H1 (cell line): Measurements from ENCODE around the gene ACOT7. TPM values are rescaled to one million over a fixed set of nuclear protein-coding genes. Genes with fewer than 3 reads are reported as not detected.
"Not testable (repeated sequence)": the region's sequence is repeated elsewhere in the genome, so short reads cannot be mapped to it uniquely, and the experiment has no call there.

Experiments
- CTCF ChIA-PET: fragments of 300-600 bp; sonication (Branson Sonifier 250); formaldehyde crosslinking; loops from one replicate; lab custom pipeline; 2021; ENCODE audit not compliant: partially characterized antibody; lab: Charles Lee
- POLR2A ChIA-PET: fragments of 300-600 bp; sonication (Branson Sonifier 250); formaldehyde crosslinking; loops from one replicate; lab custom pipeline; 2021; ENCODE audit warnings: inconsistent platforms; ENCODE audit not compliant: partially characterized antibody; lab: Charles Lee
- DNase-seq, 2 experiments: peaks; one replicate each; pipeline versions ENCODE4 v3.0.0 to v3.0.0-alpha.2; 2010 to 2022; ENCODE audit warnings: low spot score in 2 of 2, low read depth in 1 of 2, mixed read lengths in 1 of 2
- FAIRE-seq: peaks from 2 replicates; lab custom pipeline; 2011; peaks lifted over from hg19 to GRCh38; lab: Jason Lieb, UNC
- H2AFZ ChIP-seq: 2 replicates; pipeline ENCODE4 v1.8.1; 2012; ENCODE audit warnings: low read length, inconsistent platforms
- H2AK5ac ChIP-seq: 2 replicates; pipeline ENCODE4 v1.6.1; 2013; ENCODE audit warnings: low read depth, low read length
- H2BK120ac ChIP-seq: replicated peaks from 2 replicates; pipeline ENCODE3; 2013; ENCODE audit warnings: low read depth, low read length, inconsistent platforms
- H2BK12ac ChIP-seq: 2 replicates; pipeline ENCODE4 v1.6.1; 2013; ENCODE audit warnings: low read depth, low read length
- H2BK15ac ChIP-seq: 2 replicates; pipeline ENCODE4 v1.6.1; 2013; ENCODE audit warnings: low read length
- H2BK20ac ChIP-seq: 2 replicates; pipeline ENCODE4 v1.6.1; 2013; ENCODE audit warnings: low read length
- H2BK5ac ChIP-seq: 2 replicates; pipeline ENCODE4 v1.6.1; 2013; ENCODE audit warnings: low read depth, low read length
- H3K14ac ChIP-seq: 2 replicates; pipeline ENCODE4 v1.6.1; 2013; ENCODE audit warnings: inconsistent platforms; ENCODE audit not compliant: insufficient read length
- H3K18ac ChIP-seq: 2 replicates; pipeline ENCODE4 v1.6.1; 2013; ENCODE audit warnings: low read length; ENCODE audit errors: extremely low read depth
- H3K23ac ChIP-seq: 2 replicates; pipeline ENCODE4 v1.6.1; 2013; ENCODE audit warnings: inconsistent platforms; ENCODE audit not compliant: insufficient read length
- H3K23me2 ChIP-seq: 2 replicates; pipeline ENCODE4 v1.6.1; 2013; ENCODE audit warnings: low read depth, low read length
- H3K27ac ChIP-seq: 2 replicates; pipeline ENCODE4 v1.6.1; 2011; ENCODE audit warnings: low read depth, low read length, inconsistent platforms
- H3K27me3 ChIP-seq, 4 experiments: replicated peaks in 1 of 4; 1 replicate in 1 of 4; 2 replicates in 3 of 4; pipeline versions ENCODE4 v1.6.1 to v1.8.1; 2011 to 2013; ENCODE audit warnings: low read length in 3 of 4, mild to moderate bottlenecking in 3 of 4, inconsistent platforms in 2 of 4, mixed read lengths in 2 of 4, moderate library complexity in 1 of 4; ENCODE audit not compliant: control insufficient read depth in 3 of 4, insufficient read depth in 3 of 4; ENCODE audit errors: extremely low read depth in 1 of 4
- H3K36me3 ChIP-seq, 4 experiments: 2 replicates each; pipeline versions ENCODE4 v1.6.1 to v1.8.1; 2011 to 2013; ENCODE audit warnings: mild to moderate bottlenecking in 4 of 4, low read length in 3 of 4, moderate library complexity in 2 of 4, control low read depth in 1 of 4, inconsistent platforms in 1 of 4; ENCODE audit not compliant: insufficient read depth in 4 of 4, control insufficient read depth in 2 of 4
- H3K4ac ChIP-seq: replicated peaks from 2 replicates; pipeline ENCODE3; 2013; ENCODE audit warnings: low read length, low read depth, mixed read lengths, inconsistent platforms; ENCODE audit not compliant: insufficient read length
- H3K4me1 ChIP-seq, 4 experiments: replicated peaks in 1 of 4; 1 replicate in 1 of 4; 2 replicates in 3 of 4; pipeline versions ENCODE4 v1.6.1 to v1.8.1; 2011 to 2013; ENCODE audit warnings: low read length in 3 of 4, inconsistent platforms in 2 of 4, mixed read lengths in 1 of 4; ENCODE audit not compliant: insufficient read depth in 4 of 4, control insufficient read depth in 3 of 4
- H3K4me2 ChIP-seq, 2 experiments: 2 replicates each; pipeline versions ENCODE4 v1.6.1 to v1.8.1; 2011 to 2013; ENCODE audit warnings: low read depth in 2 of 2, low read length in 2 of 2, control low read depth in 1 of 2, inconsistent platforms in 1 of 2, mild to moderate bottlenecking in 1 of 2; ENCODE audit not compliant: insufficient read depth in 1 of 2
- H3K4me3 ChIP-seq, 4 experiments: fragments of 200-600, 300-600 bp in 1 of 4; sonication (generic), shearing (Covaris generic), sonication (Bioruptor Twin) in 1 of 4; 2 replicates each; pipeline versions ENCODE4 v1.5.1 to v1.8.1; 2011 to 2016; ENCODE audit warnings: low read length in 4 of 4, low read depth in 3 of 4, control low read depth in 2 of 4, inconsistent platforms in 2 of 4, mild to moderate bottlenecking in 2 of 4, mixed read lengths in 1 of 4, moderate library complexity in 1 of 4; ENCODE audit not compliant: insufficient read depth in 2 of 4; ENCODE audit errors: extremely low read depth in 1 of 4
- H3K56ac ChIP-seq: replicated peaks from 2 replicates; pipeline ENCODE3; 2013; ENCODE audit warnings: low read depth, mild to moderate bottlenecking, mixed read lengths, low read length, inconsistent platforms; ENCODE audit not compliant: insufficient read length
- H3K79me1 ChIP-seq: 2 replicates; pipeline ENCODE4 v1.6.1; 2013; ENCODE audit warnings: low read depth, low read length, control low read depth
- H3K79me2 ChIP-seq, 2 experiments: 2 replicates each; pipeline versions ENCODE4 v1.6.1 to v1.8.1; 2012 to 2013; ENCODE audit warnings: low read length in 2 of 2, mild to moderate bottlenecking in 2 of 2, inconsistent platforms in 1 of 2; ENCODE audit not compliant: insufficient read depth in 2 of 2, control insufficient read depth in 1 of 2
- H3K9ac ChIP-seq, 4 experiments: replicated peaks in 1 of 4; 1 replicate in 1 of 4; 2 replicates in 3 of 4; pipeline versions ENCODE4 v1.6.1 to v1.8.1; 2011 to 2013; ENCODE audit warnings: low read depth in 3 of 4, low read length in 3 of 4, control low read depth in 2 of 4, mild to moderate bottlenecking in 2 of 4, moderate library complexity in 2 of 4, inconsistent platforms in 1 of 4; ENCODE audit errors: extremely low read depth in 1 of 4
- H3K9me3 ChIP-seq, 2 experiments: 2 replicates each; pipeline versions ENCODE4 v1.6.1 to v1.8.1; 2012 to 2013; ENCODE audit warnings: mild to moderate bottlenecking in 2 of 2, moderate library complexity in 2 of 2, control low read depth in 1 of 2, inconsistent platforms in 1 of 2, low read depth in 1 of 2, low read length in 1 of 2, mixed read lengths in 1 of 2; ENCODE audit not compliant: insufficient read depth in 2 of 2
- H4K20me1 ChIP-seq, 2 experiments: replicated peaks in 1 of 2; 2 replicates each; pipeline versions ENCODE3 to v1.8.1; 2011 to 2013; ENCODE audit warnings: inconsistent platforms in 2 of 2, low read length in 2 of 2, mild to moderate bottlenecking in 1 of 2; ENCODE audit not compliant: insufficient read depth in 2 of 2, control insufficient read depth in 1 of 2
- H4K5ac ChIP-seq: 2 replicates; pipeline ENCODE4 v1.6.1; 2013; ENCODE audit warnings: low read length, low read depth, mixed read lengths, inconsistent platforms; ENCODE audit not compliant: insufficient read length
- H4K8ac ChIP-seq: 2 replicates; pipeline ENCODE4 v1.8.0; 2013; ENCODE audit warnings: mild to moderate bottlenecking, moderate library complexity, low read length, inconsistent platforms; ENCODE audit not compliant: insufficient read depth; ENCODE audit errors: extremely low read depth
- H4K91ac ChIP-seq: replicated peaks from 2 replicates; pipeline ENCODE3; 2013; ENCODE audit warnings: low read length, mixed read lengths, inconsistent platforms; ENCODE audit not compliant: insufficient read length
- BCL11A ChIP-seq, 2 experiments: IDR thresholded peaks; one replicate each; pipeline ENCODE4 v1.6.1; 2011; ENCODE audit warnings: low read depth in 2 of 2, low read length in 2 of 2, mild to moderate bottlenecking in 2 of 2
- KDM1A ChIP-seq: fragments of 200-600, 300-600 bp; sonication (generic); IDR thresholded peaks from 2 replicates; pipeline ENCODE4 v1.7.1; 2016; ENCODE audit warnings: mild to moderate bottlenecking, low read length, borderline replicate concordance
- MAFK ChIP-seq: IDR thresholded peaks from 2 replicates; pipeline ENCODE4 v1.6.1; 2012; ENCODE audit warnings: low read depth, mild to moderate bottlenecking, improper control_type of control experiment, low read length
- NANOG ChIP-seq: IDR thresholded peaks from 2 replicates; pipeline ENCODE4 v1.6.1; 2011; ENCODE audit warnings: low read length, low read depth, mild to moderate bottlenecking, inconsistent platforms; ENCODE audit not compliant: insufficient read depth, poor library complexity, severe bottlenecking
- NRF1 ChIP-seq: IDR thresholded peaks from 2 replicates; pipeline ENCODE4 v1.6.1; 2011; ENCODE audit warnings: mild to moderate bottlenecking, low read depth, low read length, improper control_type of control experiment
- RFX5 ChIP-seq: IDR thresholded peaks from 2 replicates; pipeline ENCODE4 v1.6.1; 2011; ENCODE audit warnings: low read depth, low read length, improper control_type of control experiment, borderline replicate concordance
- TAF1 ChIP-seq: IDR thresholded peaks from 2 replicates; pipeline ENCODE4 v1.6.1; 2011; ENCODE audit warnings: mild to moderate bottlenecking, low read depth, low read length
- WGBS, 2 experiments: shearing (Covaris generic) in 1 of 2; methylation state at CpG; one replicate each; pipeline versions ENCODE4 v1.1.6 to v1.1.7; 2013 to 2015; ENCODE audit warnings: low lambda C conversion rate in 2 of 2, mixed read lengths in 2 of 2, inconsistent platforms in 1 of 2, low coverage in 1 of 2, missing lambda C conversion rate in 1 of 2; ENCODE audit not compliant: insufficient replicate concordance in 2 of 2, insufficient coverage in 1 of 2, insufficient read length in 1 of 2; ENCODE audit errors: extremely low coverage in 1 of 2, missing lambda C conversion rate in 1 of 2; 5-methylcytosine and 5-hydroxymethylcytosine counted together
- polyA plus RNA-seq, 7 experiments: library from polyadenylated mRNA; depleted of rRNA in 3 of 7; stranded (reverse) in 5 of 7; unstranded in 2 of 7; fragments of >200 nt in 5 of 7; fragments of 200-250 nt in 2 of 7; gene quantifications; 1 replicate in 5 of 7; 2 replicates in 1 of 7; 4 replicates in 1 of 7; pipeline versions ENCODE4 v1.2.1 to v1.2.3, GENCODE V29; 2011 to 2013; ENCODE audit warnings: missing spikeins in 2 of 7, mixed read lengths in 2 of 7
- total RNA-seq: library from RNA; stranded (reverse); fragmentation: NEBNext Ultra II Directional; extraction: Animal tissue kit (Norgen Biotek cat#: 25700); gene quantifications from 2 replicates; pipeline ENCODE4 v1.2.1, GENCODE V29; 2021
- TF ChIP-seq, protein P1 (sequence below): IDR thresholded peaks from 2 replicates; pipeline ENCODE4 v1.6.1; 2011; ENCODE audit warnings: low read length, improper control_type of control experiment
- TF ChIP-seq, protein P2 (sequence below): IDR thresholded peaks from 2 replicates; pipeline ENCODE4 v1.6.1; 2012; ENCODE audit warnings: inconsistent platforms

ACOT7 gene
- total and polyA plus RNA-seq, 2 of the 8 experiments (the other 6 are each of a cell fraction or from before 2014, with no cell fraction given), result 151 to 214 TPM

DNA sequence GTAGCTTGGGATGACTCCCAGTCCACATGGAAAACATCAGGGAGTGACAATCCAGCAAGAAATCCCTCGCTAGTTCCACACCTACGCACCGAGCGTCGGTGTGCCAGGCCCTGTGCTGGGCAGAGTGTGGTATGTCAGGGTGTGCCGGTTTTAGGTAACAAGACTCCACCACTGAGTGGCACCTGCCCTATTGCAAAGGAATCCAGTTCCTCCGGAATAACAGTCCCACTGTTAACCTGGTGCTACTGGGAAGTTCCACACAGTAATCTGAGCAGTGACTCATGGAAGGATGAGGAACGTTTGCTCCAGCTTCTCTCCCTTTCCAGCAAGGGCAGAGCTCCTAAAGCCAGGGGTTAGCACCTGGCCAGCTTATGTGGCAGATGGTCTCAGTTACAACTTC, 173.3 kb downstream of the ACOT7 start (continued):
- TF ChIP-seq, protein P1, sequence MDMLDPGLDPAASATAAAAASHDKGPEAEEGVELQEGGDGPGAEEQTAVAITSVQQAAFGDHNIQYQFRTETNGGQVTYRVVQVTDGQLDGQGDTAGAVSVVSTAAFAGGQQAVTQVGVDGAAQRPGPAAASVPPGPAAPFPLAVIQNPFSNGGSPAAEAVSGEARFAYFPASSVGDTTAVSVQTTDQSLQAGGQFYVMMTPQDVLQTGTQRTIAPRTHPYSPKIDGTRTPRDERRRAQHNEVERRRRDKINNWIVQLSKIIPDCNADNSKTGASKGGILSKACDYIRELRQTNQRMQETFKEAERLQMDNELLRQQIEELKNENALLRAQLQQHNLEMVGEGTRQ, result no peak
- TF ChIP-seq, protein P2, sequence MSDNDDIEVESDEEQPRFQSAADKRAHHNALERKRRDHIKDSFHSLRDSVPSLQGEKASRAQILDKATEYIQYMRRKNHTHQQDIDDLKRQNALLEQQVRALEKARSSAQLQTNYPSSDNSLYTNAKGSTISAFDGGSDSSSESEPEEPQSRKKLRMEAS, result no peak
- TF ChIP-seq BCL11A (IDR thresholded peaks at IDR 0.05; ENCODE audit: low read depth in 2 of 2, low read length in 2 of 2), result no peak
- no peak for TF ChIP-seq RFX5
- no peak for TF ChIP-seq MAFK
- TF ChIP-seq TAF1, result no peak
- no peak for TF ChIP-seq KDM1A
- TF ChIP-seq NRF1, result no peak
- TF ChIP-seq NANOG, result no peak

DNA sequence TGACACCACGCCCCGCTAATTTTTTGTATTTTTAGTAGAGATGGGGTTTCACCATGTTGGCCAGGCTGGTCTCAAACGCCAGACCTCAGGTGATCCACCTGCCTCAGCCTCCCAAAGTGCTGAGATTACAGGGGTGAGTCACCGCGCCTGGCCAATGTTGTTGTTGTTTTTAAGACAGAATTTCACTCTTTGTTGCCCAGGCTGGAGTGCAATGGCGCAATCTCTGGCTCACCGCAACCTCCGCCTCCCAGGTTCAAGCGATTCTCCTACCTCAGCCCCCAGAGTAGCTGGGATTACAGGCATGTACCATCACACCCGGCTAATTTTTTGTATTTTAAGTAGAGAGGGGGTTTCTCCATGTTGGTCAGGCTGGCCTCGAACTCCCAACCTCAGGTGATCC, 173.9 kb downstream of the ACOT7 start:
- H3K18ac ChIP-seq, H2AFZ ChIP-seq, H3K23me2 ChIP-seq, H3K4me1 ChIP-seq, H3K56ac ChIP-seq, H2BK12ac ChIP-seq, H3K23ac ChIP-seq, H3K4me3 ChIP-seq, H3K9me3 ChIP-seq, H3K9ac ChIP-seq, H3K14ac ChIP-seq, H2AK5ac ChIP-seq, H2BK15ac ChIP-seq, H3K27me3 ChIP-seq, FAIRE-seq, H3K79me2 ChIP-seq, H4K20me1 ChIP-seq, H2BK20ac ChIP-seq, H4K5ac ChIP-seq, H4K91ac ChIP-seq, H3K4me2 ChIP-seq, DNase-seq, H3K4ac ChIP-seq, H3K27ac ChIP-seq, H2BK5ac ChIP-seq, H4K8ac ChIP-seq, H2BK120ac ChIP-seq, H3K79me1 ChIP-seq: not testable (repeated sequence)
- H3K36me3 ChIP-seq, result peaks cover 9 to 31% (median 13%) of the 10 kb centered on the region in 4 experiments; a peak in 7 of 8 replicates
- WGBS, 2 experiments, result 90% methylated on average over 11 of the region's 11 CpGs; no CpG with 5 or more reads in 1 of the 2 experiments
- CTCF ChIA-PET, result interaction anchor here (1.3 to 10.4 kb wide), 6 partner anchors 9 to 203 kb away, joined by 4 to 74 read pairs (median 7); partner anchors contain the start of gene RNF207
- POLR2A ChIA-PET, result interaction anchor here (2.0 to 5.1 kb wide), 3 partner anchors 8 to 15 kb away, joined by 5 to 28 read pairs (median 14); partner anchors contain the start of gene RNF207
